ENCODE results near the gene PLEKHJ1. TPM values are rescaled to one million over a fixed set of nuclear protein-coding genes. Genes with fewer than 3 reads are reported as not detected.

Gene PLEKHJ1
- polyA plus RNA-seq, 2 of the 4 experiments (the other 2 are of a cell fraction), result 19.9 to 33.9 TPM

DNA sequence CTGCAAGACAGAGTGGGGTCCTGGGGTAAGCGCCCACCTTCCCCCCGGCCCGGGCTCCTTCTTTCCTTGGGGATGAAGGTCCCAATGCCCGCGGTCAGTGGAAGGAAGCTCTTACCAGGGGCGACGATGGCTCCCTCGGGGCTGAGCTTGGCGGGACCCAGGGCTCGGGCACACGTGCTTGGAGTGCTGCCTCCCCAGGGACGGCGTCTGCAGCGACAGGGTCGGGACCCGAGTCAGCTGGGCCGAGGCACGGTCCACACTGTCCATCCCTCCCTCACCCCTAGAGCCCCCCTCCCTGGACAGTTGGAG, 16.6 kb upstream of the PLEKHJ1 start:
- no peak overlapping the region for H3K27ac ChIP-seq
- H3K4me3 ChIP-seq, result no peak overlapping the region
- 90% methylated on average over 2 of the region's 18 CpGs for WGBS (ENCODE audit: missing lambda C conversion rate)
- DNase-seq (ENCODE audit: low read depth in 1 of 2, low spot score in 1 of 2), result no peak
- peak in 1 of 2 experiments; percentile 4; a peak in 2 of 6 replicates for ATAC-seq
- CTCF ChIA-PET, result interaction anchor here (1.0 kb wide), 1 partner anchor 9 kb away, joined by 5 read pairs; no protein-coding TSS in a partner anchor
- POLR2A ChIA-PET, result no interaction called here
- H3K9me3 ChIP-seq, result no peaks in the 10 kb centered on the region
- no peaks in the 10 kb centered on the region for H3K4me1 ChIP-seq
- H3K4me2 ChIP-seq, result no peak overlapping the region
- FAIRE-seq, result no peak
- TF ChIP-seq TFCP2L1 (CRISPR knock-in tag; IDR thresholded peaks at IDR 0.05) (no peak), NFE2L2 (conservative IDR thresholded peaks at IDR 0.05; ENCODE audit: low read length) (no peak), NPAS2 (CRISPR knock-in tag; IDR thresholded peaks at IDR 0.05; ENCODE audit: borderline replicate concordance) (no peak), PHF8 (IDR thresholded peaks at IDR 0.05; ENCODE audit: borderline replicate concordance, low read depth) (no peak), CHD2 (IDR thresholded peaks at IDR 0.05; ENCODE audit: low read length, partially characterized antibody) (no peak)

DNA sequence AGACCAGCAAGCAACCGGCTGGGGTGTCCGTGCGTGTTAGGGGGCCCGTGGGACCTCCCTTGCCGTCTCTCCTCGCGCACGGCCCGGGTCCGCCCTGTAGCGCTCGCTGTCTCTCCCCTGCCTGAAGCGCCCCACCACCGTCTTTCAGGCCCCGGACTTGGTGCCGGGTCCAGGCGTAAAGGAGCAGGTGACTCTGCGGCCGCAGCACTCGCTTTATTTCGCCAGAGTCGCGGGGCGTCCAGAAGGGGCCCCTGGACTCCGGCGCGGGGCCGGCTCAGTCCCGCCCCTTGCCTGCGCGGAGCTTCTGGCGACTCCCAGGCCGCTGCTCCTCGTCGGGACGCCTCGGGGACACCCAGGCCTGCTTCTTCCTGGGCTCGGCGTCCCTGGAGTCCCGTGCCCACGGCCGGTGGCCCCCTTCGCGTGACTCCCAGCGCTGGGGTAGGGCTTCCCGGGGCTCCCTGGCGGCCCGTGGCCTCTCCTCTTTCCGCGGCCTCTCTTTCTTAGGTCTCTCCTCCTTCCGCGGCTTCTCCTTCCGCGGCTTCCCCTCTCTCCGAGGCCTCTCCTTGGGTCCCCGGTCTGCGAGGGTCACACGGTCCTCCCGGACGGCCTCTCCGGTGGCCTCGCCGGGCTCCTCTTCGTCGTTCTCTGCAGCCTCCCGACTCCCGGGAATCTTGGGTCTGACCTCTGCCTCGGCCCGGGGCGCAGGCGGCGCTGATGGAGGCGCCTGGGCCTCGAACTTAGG, 16.1 kb upstream of the PLEKHJ1 start:
- CTCF ChIA-PET, result no interaction called here
- H3K27ac ChIP-seq, result no peak overlapping the region

More for the DNA sequence above, 16.1 kb upstream of the PLEKHJ1 start:
- Histone ChIP-seq H3K4me3 (no peak overlapping the region), H3K9me3 (no peaks in the 10 kb centered on the region), H3K4me2 (no peak overlapping the region), H3K4me1 (peaks cover 3% of the 10 kb centered on the region)
- no peak for FAIRE-seq
- no peak for DNase-seq (ENCODE audit: low read depth in 1 of 2, low spot score in 1 of 2)
- POLR2A ChIA-PET, result no interaction called here
- TF ChIP-seq SMC3 (IDR thresholded peaks at IDR 0.05) (no peak), NFE2L2 (conservative IDR thresholded peaks at IDR 0.05; ENCODE audit: low read length) (no peak), E2F6 (IDR thresholded peaks at IDR 0.05; ENCODE audit: borderline replicate concordance, low read depth) (no peak), CEBPB (IDR thresholded peaks at IDR 0.05) (no peak), MAZ (IDR thresholded peaks at IDR 0.05; ENCODE audit: borderline replicate concordance, low read depth, low read length) (no peak), HOXA7 (CRISPR knock-in tag; IDR thresholded peaks at IDR 0.05) (no peak), RCOR1 (IDR thresholded peaks at IDR 0.05; ENCODE audit: low read depth, low read length) (no peak), POLR2AphosphoS2 (conservative IDR thresholded peaks at IDR 0.05; ENCODE audit: low read length) (no peak; the same call in 1 of the 2 replicates), EHF (CRISPR knock-in tag; IDR thresholded peaks at IDR 0.05) (no peak), NPAS2 (CRISPR knock-in tag; IDR thresholded peaks at IDR 0.05; ENCODE audit: borderline replicate concordance) (no peak), CTCF (IDR thresholded peaks at IDR 0.05) (no peak), RNF2 (IDR thresholded peaks at IDR 0.05; ENCODE audit: borderline replicate concordance, low read depth) (no peak)
- TF ChIP-seq, protein P1, sequence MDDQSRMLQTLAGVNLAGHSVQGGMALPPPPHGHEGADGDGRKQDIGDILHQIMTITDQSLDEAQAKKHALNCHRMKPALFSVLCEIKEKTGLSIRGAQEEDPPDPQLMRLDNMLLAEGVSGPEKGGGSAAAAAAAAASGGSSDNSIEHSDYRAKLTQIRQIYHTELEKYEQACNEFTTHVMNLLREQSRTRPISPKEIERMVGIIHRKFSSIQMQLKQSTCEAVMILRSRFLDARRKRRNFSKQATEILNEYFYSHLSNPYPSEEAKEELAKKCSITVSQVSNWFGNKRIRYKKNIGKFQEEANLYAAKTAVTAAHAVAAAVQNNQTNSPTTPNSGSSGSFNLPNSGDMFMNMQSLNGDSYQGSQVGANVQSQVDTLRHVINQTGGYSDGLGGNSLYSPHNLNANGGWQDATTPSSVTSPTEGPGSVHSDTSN (IDR thresholded peaks at IDR 0.05), result no peak
- ATAC-seq, result no peak
- 96% methylated on average over 47 of the region's 74 CpGs for WGBS (ENCODE audit: missing lambda C conversion rate)

Data from A549 (cell line).